GM23248 (cell line): ENCODE results near the gene DNAH5.

Experiments used
- EZH2 ChIP-seq: fragments of 200-600 bp; sonication (generic); IDR thresholded peaks from 2 replicates; pipeline ENCODE4 v1.6.1; 2018; ENCODE audit warnings: antibody characterized with exemption, mild to moderate bottlenecking; ENCODE audit not compliant: insufficient read depth, poor library complexity, severe bottlenecking
- EZH2phosphoT487 ChIP-seq: fragments of 200-600 bp; sonication (generic); IDR thresholded peaks from 2 replicates; pipeline ENCODE4 v1.6.1; 2018; ENCODE audit warnings: antibody characterized with exemption, moderate library complexity, mild to moderate bottlenecking, low read depth; ENCODE audit not compliant: insufficient read depth

- TF ChIP-seq EZH2 (no peak), EZH2phosphoT487 (no peak)
These were observed 114.0 kb downstream of the DNAH5 start for GRCh38 chr5:13830536-13830935.
